HFF-Myc (cell line): ENCODE data around the gene LRP3.

Experiments used
- DNase-seq: peaks from one replicate; pipeline ENCODE4 v3.0.0-alpha.2; 2011; ENCODE audit warnings: low read depth; ENCODE audit errors: extremely low read depth
- H3K4me3 ChIP-seq: replicated peaks from 2 replicates; pipeline ENCODE4 v1.5.1; 2011; ENCODE audit warnings: low read depth, mild to moderate bottlenecking, control low read depth, low read length
- CTCF ChIP-seq: IDR thresholded peaks from 2 replicates; pipeline ENCODE4 v1.5.1; 2012; ENCODE audit warnings: mild to moderate bottlenecking, low read depth, low read length, control low read depth; ENCODE audit errors: missing control alignments

Gene LRP3

DNA sequence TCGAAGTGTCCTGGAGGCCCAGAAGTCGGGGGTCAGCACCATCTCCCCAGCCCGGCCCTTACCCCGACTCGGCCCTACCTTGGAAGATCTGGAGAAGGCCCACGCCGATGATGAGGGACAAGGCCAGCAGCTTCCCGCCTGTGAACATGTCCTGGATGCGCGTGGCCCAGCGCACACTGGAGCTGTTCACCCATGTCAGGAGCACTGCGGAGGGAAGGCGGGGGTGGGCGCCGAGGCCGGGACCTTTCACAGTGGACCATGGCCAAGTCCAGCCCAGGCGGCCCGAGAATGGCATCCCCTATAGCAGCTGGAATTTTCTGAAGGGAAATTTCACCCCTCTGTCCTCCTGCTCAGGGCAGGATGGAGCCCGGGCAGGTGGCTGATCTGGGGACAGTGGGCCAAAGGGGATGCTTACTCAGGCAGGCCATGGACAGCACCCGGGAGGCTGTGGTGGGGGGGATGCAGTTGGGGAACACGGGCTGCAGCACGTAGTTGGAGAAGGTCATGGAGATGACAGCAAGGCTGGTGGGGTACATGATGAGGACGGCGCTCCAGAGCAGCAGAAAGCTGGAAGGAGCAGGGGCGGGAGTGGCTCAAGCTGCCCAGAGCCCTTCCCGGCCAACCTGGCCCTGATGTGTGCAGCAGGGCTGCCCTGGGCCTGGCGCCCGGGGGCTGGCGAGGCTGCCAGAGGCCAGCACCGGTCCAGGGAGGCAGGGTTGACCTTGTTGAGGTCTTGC, 18.5 kb downstream of the LRP3 start:
- no peak for TF ChIP-seq CTCF
- no peak for DNase-seq
- H3K4me3 ChIP-seq: no peak overlapping the region

DNA sequence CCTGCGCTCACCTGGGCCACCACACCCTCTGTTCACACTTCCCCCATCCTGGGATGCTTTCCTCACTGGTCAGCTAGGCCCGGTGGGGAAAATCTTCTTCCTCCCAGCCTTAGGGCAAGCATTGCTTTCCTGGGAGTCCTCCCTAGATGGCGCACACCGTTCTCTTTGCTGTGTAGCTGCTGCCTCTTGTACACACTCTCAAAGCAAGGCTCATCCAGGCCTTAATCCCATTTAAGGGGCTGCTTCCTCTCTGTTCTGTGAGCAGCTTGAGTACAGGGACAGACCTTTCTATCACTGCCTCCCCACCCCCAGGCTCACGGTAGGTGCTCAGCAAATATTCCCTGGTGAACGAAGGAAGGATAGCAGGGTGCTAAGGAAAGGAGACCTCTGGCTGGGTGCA, 20.5 kb downstream of the LRP3 start:
- TF ChIP-seq CTCF: no peak
- DNase-seq: no peak
- H3K4me3 ChIP-seq: no peak overlapping the region

DNA sequence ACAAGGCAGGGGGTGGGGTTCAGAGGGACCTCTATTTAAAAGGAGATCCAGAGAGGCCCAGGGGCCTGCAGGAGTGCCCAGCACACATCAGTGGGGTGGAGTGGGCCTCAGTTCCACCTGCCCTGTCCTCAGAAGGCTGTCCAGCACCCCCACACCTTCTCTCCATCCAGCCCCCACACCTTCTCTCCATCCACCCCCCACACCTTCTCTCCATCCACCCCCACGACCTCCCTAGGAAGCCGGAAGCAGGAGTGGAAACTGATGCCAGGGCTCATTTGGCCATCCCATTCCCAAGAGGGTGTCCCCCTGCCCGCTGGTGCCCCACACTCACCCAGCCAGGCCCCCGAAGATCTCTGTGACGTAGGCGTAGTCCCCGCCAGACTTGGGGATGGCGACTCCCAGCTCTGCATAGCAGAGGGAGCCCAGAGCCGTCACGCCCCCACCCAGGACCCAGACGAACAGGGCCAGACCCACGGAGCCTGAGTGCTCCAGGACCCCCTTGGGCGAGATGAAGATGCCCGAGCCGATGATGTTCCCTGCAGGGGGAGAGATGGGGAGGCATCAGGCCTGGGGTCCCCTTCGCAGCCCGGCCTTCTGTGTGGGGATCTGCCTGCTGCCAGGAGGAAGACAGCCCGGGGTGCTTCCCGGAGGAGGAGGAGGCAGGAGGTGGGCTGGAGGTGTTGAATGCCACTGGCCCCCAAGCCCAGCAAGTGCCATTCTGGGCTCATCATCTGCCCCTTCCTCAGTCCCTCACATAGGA, 21.5 kb downstream of the LRP3 start:
- no peak for TF ChIP-seq CTCF
- no peak for DNase-seq
- no peak overlapping the region for H3K4me3 ChIP-seq

- no peak overlapping the region for H3K4me3 ChIP-seq
- no peak for DNase-seq
- TF ChIP-seq CTCF: no peak
These were observed 22.2 kb downstream of the LRP3 start for GRCh38 chr19:33216198-33216830.

DNA sequence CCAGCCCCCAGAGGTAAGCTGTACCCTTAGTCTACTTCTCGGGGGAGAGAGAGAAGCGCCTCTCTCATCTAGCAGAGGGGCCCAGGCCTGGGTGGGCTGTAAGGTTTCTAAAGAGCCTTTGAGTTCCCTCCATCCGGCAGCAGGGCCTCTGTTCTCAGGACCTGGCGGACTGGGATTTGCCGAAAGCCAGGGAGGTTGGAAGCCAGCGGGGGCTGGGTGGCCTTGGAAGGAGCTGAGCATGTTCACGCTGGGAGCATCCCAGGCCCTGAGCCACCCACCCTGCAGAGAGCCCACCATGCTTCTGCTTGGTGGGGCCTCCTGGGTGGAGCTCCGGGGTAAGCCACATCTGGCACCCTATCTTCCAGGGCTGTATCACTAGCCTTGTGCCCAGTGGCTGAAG, 23.8 kb downstream of the LRP3 start:
- no peak overlapping the region for H3K4me3 ChIP-seq
- DNase-seq: no peak
- no peak for TF ChIP-seq CTCF

DNA sequence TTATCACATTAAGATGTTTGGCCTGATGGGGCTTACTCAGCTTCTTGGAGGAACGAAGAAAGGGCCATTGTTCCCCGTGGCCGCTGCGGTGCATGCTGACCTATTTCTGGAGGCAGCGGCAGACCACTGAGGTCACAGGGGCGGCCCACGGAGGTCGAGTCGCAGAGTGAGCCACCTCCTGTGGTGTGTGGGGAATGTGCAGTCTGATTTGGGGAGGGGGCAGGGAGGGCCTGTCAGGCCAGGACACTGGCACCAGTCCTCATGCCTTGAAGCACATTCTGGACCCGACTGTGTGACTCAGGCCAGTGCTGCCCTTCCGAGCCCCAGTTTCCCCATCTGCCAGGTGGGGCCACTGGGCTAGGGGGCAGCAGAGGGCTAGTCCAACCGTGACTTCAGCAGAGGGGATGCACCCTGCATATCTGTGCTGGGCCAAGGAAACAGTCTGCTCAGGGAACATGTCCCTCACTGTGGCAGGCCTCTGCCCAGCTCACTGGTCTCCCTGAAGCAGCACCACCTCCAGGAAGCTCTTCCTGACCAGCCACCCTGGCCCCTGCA, 25.2 kb downstream of the LRP3 start:
- TF ChIP-seq CTCF: peak; percentile 38
- H3K4me3 ChIP-seq: no peak overlapping the region
- DNase-seq: no peak
